MG63 (cell line): ENCODE data around the gene TMEM185A. TPM values are rescaled to one million over a fixed set of nuclear protein-coding genes. Genes with fewer than 3 reads are reported as not detected.
A peak's percentile ranks its signal among the peaks of the same experiment; 100 is the strongest.
"Not testable (repeated sequence)": the region's sequence is repeated elsewhere in the genome, so short reads cannot be mapped to it uniquely, and the experiment has no call there.

Source experiments
- DNase-seq: peaks from one replicate; pipeline ENCODE4 v3.0.0-alpha.2; 2020
- H3K27me3 ChIP-seq: fragments of 250-450 bp; sonication (Bioruptor Pico); 2 replicates; pipeline ENCODE4 v1.5.1; 2020; ENCODE audit warnings: mild to moderate bottlenecking, moderate library complexity
- H3K36me3 ChIP-seq: fragments of 250-450 bp; sonication (Bioruptor Pico); 2 replicates; pipeline ENCODE4 v1.5.1; 2020; ENCODE audit warnings: mild to moderate bottlenecking, moderate library complexity
- H3K4me3 ChIP-seq: fragments of 250-450 bp; sonication (Bioruptor Pico); 2 replicates; pipeline ENCODE4 v1.5.1; 2020; ENCODE audit warnings: mild to moderate bottlenecking, moderate library complexity
- H3K9me3 ChIP-seq: fragments of 250-450 bp; sonication (Bioruptor Pico); 2 replicates; pipeline ENCODE4 v1.5.1; 2020; ENCODE audit warnings: mild to moderate bottlenecking, moderate library complexity
- total RNA-seq: library from RNA; depleted of rRNA; stranded (reverse); fragments of >200 nt; shearing (Covaris generic); gene quantifications from 2 replicates; pipeline ENCODE4 v1.2.3, GENCODE V29; 2014; ENCODE audit warnings: low replicate concordance

The TMEM185A gene
- total RNA-seq, 1 experiment from 2014 or later, result 11.0 TPM

DNA sequence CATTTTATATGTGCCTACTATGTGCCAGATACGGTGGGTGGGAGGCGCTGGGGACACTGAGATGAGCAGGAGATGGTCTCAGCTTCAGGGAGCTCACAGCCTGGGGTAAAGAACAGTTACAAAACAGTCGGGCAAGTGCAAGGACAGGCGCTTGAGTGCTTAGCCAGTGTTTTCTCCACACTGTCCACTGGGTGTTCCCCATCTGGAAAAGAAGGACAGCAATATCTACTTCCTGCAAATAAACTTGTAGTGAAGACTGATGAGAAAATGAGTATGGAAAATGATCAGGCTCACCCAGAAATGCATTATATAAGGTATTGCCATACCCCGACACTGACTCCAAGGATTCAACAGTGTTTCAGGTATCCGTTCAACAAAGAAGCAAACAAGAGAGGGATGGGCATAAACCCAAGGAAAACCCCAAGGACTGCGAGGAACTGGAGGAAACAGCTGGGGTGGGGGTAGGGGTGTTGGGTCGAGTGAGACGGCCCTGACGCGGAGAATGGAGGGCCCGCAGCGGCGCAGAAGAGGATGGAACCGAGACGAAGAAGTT lies 835 bp downstream of the TMEM185A start:
- peak; percentile 0 for DNase-seq
- Histone ChIP-seq H3K4me3 (peak overlapping the region; percentile 54), H3K9me3 (no peaks in the 10 kb centered on the region), H3K27me3 (no peaks in the 10 kb centered on the region), H3K36me3 (no peaks in the 10 kb centered on the region)

DNA sequence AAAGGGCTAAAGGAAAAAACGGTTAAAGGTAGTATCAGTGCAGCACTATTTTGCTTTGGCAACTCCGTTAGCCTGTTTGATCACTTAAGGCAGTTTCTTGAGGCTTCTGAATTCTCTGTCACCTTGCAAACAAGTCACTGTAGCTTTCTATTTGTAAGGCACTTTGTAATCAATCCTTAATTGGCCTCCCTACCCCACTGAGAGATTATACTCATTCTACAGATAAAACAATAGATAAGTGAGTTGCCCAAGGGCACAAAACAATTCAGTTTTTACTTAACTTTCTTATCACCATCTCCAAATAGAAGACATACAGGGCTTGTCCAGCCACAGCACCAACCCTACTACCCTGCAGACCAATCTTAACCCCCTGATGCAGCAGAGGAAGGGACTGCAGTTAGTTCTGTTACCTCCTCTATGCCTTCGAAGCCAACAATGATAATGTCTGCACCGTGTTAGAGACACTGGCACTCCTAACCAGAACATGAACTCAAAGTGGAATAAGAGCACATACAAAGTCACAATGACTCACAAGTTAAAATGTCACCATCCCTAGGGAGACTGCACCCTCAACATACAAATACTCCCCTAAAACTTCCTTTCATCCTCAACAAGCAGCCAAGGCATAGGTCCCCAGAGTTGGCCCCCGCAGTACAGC lies 1.7 kb downstream of the TMEM185A start:
- no peaks in the 10 kb centered on the region for H3K27me3 ChIP-seq
- no peaks in the 10 kb centered on the region for H3K36me3 ChIP-seq
- H3K9me3 ChIP-seq, result no peaks in the 10 kb centered on the region
- no peak overlapping the region for H3K4me3 ChIP-seq
- no peak for DNase-seq

DNA sequence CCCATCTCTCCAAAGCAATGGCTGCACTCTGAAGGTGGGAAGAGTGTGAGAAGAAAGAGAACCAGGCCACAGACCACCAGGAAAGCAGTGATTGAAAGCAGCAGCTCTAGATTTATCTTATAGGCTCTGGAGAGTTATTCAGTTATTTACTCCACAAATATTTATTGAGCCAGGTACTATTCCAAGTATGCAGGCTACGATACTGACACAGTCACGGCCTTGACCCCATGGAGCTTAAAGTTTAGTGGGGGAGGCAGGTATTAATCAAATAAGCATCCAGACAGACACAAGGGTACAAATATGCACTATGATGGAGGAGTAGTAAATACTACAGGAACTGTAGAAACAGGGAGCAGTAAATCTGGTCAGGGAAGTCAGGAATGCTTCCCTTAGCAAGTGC lies 2.8 kb downstream of the TMEM185A start:
- no peak for DNase-seq
- H3K9me3 ChIP-seq, result no peaks in the 10 kb centered on the region
- no peaks in the 10 kb centered on the region for H3K27me3 ChIP-seq
- no peak overlapping the region for H3K4me3 ChIP-seq
- H3K36me3 ChIP-seq, result no peaks in the 10 kb centered on the region

GRCh38 chrX:149628280-149628679 lies 3.3 kb downstream of the TMEM185A start:
- Histone ChIP-seq H3K4me3 (no peak overlapping the region), H3K36me3 (no peaks in the 10 kb centered on the region), H3K9me3 (no peaks in the 10 kb centered on the region), H3K27me3 (no peaks in the 10 kb centered on the region)
- DNase-seq, result no peak

GRCh38 chrX:149626829-149627228 lies 4.8 kb downstream of the TMEM185A start:
- not testable (repeated sequence) for H3K9me3 ChIP-seq, H3K36me3 ChIP-seq, H3K4me3 ChIP-seq, H3K27me3 ChIP-seq, DNase-seq

DNA sequence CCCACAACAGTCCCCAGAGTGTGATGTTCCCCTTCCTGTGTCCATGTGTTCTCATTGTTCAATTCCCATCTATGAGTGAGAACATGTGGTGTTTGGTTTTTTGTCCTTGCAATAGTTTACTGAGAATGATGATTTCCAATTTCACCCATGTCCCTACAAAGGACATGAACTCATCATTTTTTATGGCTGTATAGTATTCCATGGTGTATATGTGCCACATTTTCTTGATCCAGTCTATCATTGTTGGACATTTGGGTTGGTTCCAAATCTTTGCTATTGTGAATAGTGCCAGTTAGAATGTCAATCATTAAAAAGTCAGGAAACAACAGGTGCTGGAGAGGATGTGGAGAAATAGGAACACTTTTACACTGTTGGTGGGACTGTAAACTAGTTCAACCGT lies 11.9 kb downstream of the TMEM185A start:
- H3K4me3 ChIP-seq, DNase-seq, H3K27me3 ChIP-seq, H3K9me3 ChIP-seq, H3K36me3 ChIP-seq: not testable (repeated sequence)

DNA sequence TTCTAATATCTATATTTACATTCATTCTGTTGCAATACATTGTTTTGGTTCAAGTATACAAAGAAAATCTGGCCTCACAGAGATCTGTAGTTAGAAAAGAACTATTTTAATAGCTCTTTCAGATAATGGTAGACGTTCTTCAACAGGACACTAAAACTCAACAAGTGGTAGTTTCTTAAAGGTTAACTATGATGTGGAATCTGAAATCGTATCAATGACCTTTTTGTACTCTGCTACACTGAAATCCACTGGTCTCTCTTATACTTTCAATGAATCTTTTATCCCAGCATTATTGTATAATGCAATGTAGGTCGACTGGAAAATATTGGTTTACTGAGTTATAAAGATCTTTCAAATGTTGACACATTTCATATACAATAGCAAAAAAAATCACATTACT lies 12.7 kb downstream of the TMEM185A start:
- no peaks in the 10 kb centered on the region for H3K9me3 ChIP-seq
- H3K4me3 ChIP-seq, result no peak overlapping the region
- H3K36me3 ChIP-seq, result no peaks in the 10 kb centered on the region
- H3K27me3 ChIP-seq, result no peaks in the 10 kb centered on the region
- DNase-seq, result no peak

- no peaks in the 10 kb centered on the region for H3K27me3 ChIP-seq
- DNase-seq, result no peak
- H3K4me3 ChIP-seq, result no peak overlapping the region
- H3K36me3 ChIP-seq, result no peaks in the 10 kb centered on the region
- H3K9me3 ChIP-seq, result no peaks in the 10 kb centered on the region
Measured at GRCh38 chrX:149611623-149612175, 19.9 kb downstream of the TMEM185A start.

GRCh38 chrX:149610511-149610910 lies 21.1 kb downstream of the TMEM185A start:
- no peak overlapping the region for H3K4me3 ChIP-seq
- no peak for DNase-seq

DNA sequence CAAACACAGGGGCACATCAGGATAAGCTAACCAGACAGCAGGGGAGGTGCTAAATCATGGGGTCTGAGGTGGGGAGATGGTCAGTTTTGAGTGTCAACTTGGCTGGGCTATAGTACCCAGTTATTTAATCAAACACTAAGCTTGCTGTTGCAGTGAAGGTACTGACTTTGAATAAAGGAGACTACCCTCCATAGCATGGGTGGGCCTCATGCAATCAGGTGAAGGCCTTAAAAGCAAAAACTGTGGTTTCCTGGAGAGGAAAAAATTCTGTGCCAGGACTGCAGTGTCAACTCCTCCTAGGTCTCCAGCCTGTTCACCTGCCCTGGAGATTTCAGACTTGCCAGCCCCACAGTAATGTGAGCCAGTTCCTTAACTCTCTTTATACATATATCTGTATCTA lies 23.9 kb downstream of the TMEM185A start:
- Histone ChIP-seq H3K36me3 (no peaks in the 10 kb centered on the region), H3K9me3 (no peaks in the 10 kb centered on the region), H3K4me3 (no peak overlapping the region), H3K27me3 (no peaks in the 10 kb centered on the region)
- DNase-seq, result no peak

More at GRCh38 chrX:149610511-149610910, 21.1 kb downstream of the TMEM185A start:
- no peaks in the 10 kb centered on the region for H3K36me3 ChIP-seq
- no peaks in the 10 kb centered on the region for H3K27me3 ChIP-seq
- no peaks in the 10 kb centered on the region for H3K9me3 ChIP-seq

- H3K27me3 ChIP-seq, DNase-seq, H3K9me3 ChIP-seq, H3K36me3 ChIP-seq, H3K4me3 ChIP-seq: not testable (repeated sequence)
Measured at GRCh38 chrX:149605248-149605885, 26.2 kb downstream of the TMEM185A start.

DNA sequence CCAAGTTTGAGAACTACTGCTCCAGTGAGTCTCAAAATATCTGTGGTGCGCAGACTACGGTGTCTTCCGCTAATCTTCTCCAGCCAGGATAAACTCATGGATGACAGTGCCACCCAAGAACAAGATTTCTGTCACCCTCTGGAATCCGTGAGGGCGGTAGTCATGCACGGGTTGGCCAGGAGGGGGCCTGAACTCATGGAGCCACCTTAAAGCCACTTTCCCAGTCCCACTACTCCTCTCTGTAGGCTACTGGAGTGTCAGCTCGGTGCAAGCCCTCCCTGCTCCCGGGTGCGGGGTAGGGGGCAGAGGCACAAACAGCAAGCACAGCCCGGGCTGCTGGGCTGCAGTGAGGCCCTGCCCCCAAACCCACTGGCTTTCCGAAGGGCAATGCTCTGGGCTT lies 33.0 kb downstream of the TMEM185A start:
- H3K4me3 ChIP-seq, result not testable (repeated sequence)

DNA sequence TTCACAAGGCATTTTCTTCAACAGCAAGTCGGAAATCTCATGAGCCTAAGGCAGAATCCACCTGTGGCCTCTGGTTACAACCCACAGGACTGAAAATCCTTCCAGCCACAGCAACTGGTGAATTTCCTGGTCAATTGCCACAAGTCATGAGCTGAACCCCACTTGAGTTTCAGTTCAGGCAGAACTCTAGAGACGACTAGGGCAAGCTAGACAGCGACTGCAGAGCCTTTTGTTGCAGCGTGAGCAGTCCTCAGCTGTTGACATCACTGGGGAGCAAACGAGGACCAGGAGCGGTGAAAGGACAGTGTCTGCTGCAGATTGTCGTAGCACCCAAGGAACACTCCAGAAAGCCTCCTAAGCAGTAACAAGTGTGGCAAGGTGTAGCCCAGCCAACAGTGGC lies 35.6 kb downstream of the TMEM185A start:
- DNase-seq, H3K27me3 ChIP-seq, H3K9me3 ChIP-seq, H3K4me3 ChIP-seq, H3K36me3 ChIP-seq: not testable (repeated sequence)

More for the DNA sequence above, 33.0 kb downstream of the TMEM185A start:
- not testable (repeated sequence) for DNase-seq, H3K36me3 ChIP-seq, H3K9me3 ChIP-seq, H3K27me3 ChIP-seq

- not testable (repeated sequence) for H3K36me3 ChIP-seq, H3K9me3 ChIP-seq, H3K27me3 ChIP-seq, DNase-seq, H3K4me3 ChIP-seq
Measured at GRCh38 chrX:149595214-149595613, 36.4 kb downstream of the TMEM185A start, which contains the start of gene HSFX2. TSS of gene HSFX2 (minus strand) at chrX:149595314. CDS start at chrX:149594700, 614 bp downstream.

DNA sequence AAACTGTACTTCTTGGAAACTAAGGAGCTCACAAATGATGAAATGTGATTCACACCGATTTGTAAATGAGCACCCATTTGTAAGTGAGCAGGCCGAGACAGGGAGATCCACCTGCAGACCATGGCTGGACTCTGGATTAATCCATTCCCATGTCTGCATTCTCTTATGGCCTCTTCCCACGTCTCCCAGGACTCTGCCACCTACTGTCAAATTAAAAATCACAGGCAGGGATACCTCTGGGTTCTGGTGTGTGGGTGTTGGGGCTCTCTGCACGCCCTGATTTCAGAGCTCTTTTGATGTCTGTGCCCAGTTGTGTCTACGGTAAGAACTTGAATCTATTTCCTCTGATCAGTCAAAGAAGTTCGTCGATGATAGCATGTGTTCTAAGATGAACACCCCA lies 40.6 kb downstream of the TMEM185A start:
- not testable (repeated sequence) for DNase-seq, H3K4me3 ChIP-seq, H3K36me3 ChIP-seq, H3K9me3 ChIP-seq, H3K27me3 ChIP-seq

GRCh38 chrX:149587359-149587758 lies 44.2 kb downstream of the TMEM185A start, which contains the start of gene MAGEA9B:
TSS of gene MAGEA9B (minus strand) at chrX:149587459. CDS start at chrX:149583179, 4,280 bp downstream.
- not testable (repeated sequence) for H3K27me3 ChIP-seq, H3K36me3 ChIP-seq, H3K4me3 ChIP-seq, H3K9me3 ChIP-seq, DNase-seq

GRCh38 chrX:149585631-149586030 lies 46.0 kb downstream of the TMEM185A start:
- not testable (repeated sequence) for H3K27me3 ChIP-seq, H3K9me3 ChIP-seq, H3K36me3 ChIP-seq

More at GRCh38 chrX:149585631-149586030, 46.0 kb downstream of the TMEM185A start:
- not testable (repeated sequence) for H3K4me3 ChIP-seq, DNase-seq
